GM23338 (cell line): ENCODE data around the gene EQTN.

ENCODE experiments used
- CREB1 ChIP-seq: fragments of 250-450 bp; sonication (Bioruptor Pico); IDR thresholded peaks from 2 replicates; pipeline ENCODE4 v1.5.0; 2020; ENCODE audit warnings: low read depth, mild to moderate bottlenecking, moderate library complexity
- CTCF ChIP-seq, 2 experiments: fragments of 200-600 bp in 1 of 2; sonication (generic) in 1 of 2; conservative IDR thresholded peaks; 2 replicates each; pipeline versions ENCODE4 v1.5.1 to v1.6.1; 2016 to 2017; ENCODE audit warnings: antibody characterized with exemption in 2 of 2, low read depth in 2 of 2, mild to moderate bottlenecking in 2 of 2, moderate library complexity in 1 of 2

GRCh38 chr9:27292659-27293405, 4.1 kb downstream of the EQTN start:
- TF ChIP-seq CTCF (conservative IDR thresholded peaks at IDR 0.05; ENCODE audit: low read depth in 2 of 2): no peak
- TF ChIP-seq CREB1 (CRISPR knock-in tag): no peak
